BJ (cell line): ENCODE measurements around the gene TC2N. TPM values are rescaled to one million over a fixed set of nuclear protein-coding genes. Genes with fewer than 3 reads are reported as not detected.

ENCODE experiments used
- CTCF ChIA-PET: fragments of 350-600 bp; formaldehyde crosslinking; extraction: SDS; loops from one replicate; lab custom pipeline; 2021; ENCODE audit warnings: antibody characterized with exemption, inconsistent platforms; lab: Yijun Ruan, JAX
- POLR2A ChIA-PET: fragments of 300-600 bp; sonication (Branson Sonifier 250); formaldehyde crosslinking; extraction: SDS; loops from one replicate; lab custom pipeline; 2021; ENCODE audit warnings: antibody characterized with exemption; lab: Charles Lee
- DNase-seq: peaks from one replicate; pipeline ENCODE4 v3.0.0-alpha.2; 2011; ENCODE audit warnings: low read depth
- H3K27me3 ChIP-seq: 2 replicates; pipeline ENCODE4 v1.6.0; 2011; ENCODE audit warnings: low read length; ENCODE audit not compliant: control insufficient read depth, insufficient read depth
- H3K36me3 ChIP-seq: 2 replicates; pipeline ENCODE4 v1.5.1; 2011; ENCODE audit warnings: low read length; ENCODE audit not compliant: control insufficient read depth, insufficient read depth
- H3K4me3 ChIP-seq: 2 replicates; pipeline ENCODE4 v1.5.1; 2011; ENCODE audit warnings: low read depth, mild to moderate bottlenecking, control low read depth, low read length
- polyA minus RNA-seq: library from RNA; depleted of rRNA, polyadenylated mRNA; stranded (reverse); fragments of >200 nt; gene quantifications from 2 replicates; pipeline ENCODE4 v1.2.3, GENCODE V29; 2011; rRNA and poly(A)+ RNA removed
- polyA plus RNA-seq: library from polyadenylated mRNA; depleted of rRNA; stranded (reverse); fragments of >200 nt; gene quantifications from 2 replicates; pipeline ENCODE4 v1.2.3, GENCODE V29; 2011; rRNA removed
- TF ChIP-seq, protein P1 (sequence below): IDR thresholded peaks from 2 replicates; pipeline ENCODE4 v1.5.1; 2011; ENCODE audit warnings: low read depth, mild to moderate bottlenecking, control low read depth, inconsistent platforms, low read length, moderate library complexity; ENCODE audit not compliant: insufficient read depth

TC2N gene
- 0.05 and 0.18 TPM in 2 replicates for polyA plus RNA-seq
- 0.28 and 0.67 TPM in 2 replicates for polyA minus RNA-seq

DNA sequence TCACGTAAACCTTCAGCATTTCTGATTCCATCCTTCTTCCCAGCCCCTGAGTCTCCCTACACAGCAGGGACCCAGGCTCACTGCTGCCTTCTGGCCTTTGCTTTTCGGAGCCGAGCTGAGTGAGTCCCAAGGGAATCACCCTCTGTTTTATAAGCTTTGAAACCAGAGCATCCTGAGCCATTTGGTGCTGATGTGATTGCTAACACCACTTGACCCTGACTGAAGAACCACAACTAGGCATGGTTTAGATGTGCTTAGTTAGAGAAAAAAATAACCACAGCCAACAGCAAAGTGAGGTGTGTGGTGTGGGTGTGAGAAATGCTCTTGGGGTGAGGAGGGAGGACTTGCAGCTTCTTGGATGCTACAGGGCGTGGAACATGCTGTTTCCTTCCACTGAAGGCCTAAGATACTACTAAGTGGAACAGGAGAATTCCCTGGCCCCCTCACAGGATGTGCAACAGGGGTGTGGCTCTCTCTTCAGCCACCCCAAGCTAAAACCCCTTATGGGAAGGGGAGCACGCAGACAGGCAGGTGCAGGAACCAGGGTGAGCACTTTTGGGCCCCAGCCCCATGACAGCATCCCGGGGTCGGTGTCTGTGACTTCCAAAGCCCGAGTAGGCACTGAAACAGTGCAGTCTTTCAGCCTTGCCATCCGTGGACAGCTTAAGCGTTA, at the start of gene TC2N:
Gene TC2N, minus strand, starts transcription at position 221 of the 673 bp plus-strand sequence. CDS start 53,767 bp downstream, outside the sequence.
- POLR2A ChIA-PET, result no interaction called here
- H3K36me3 ChIP-seq, result peaks cover 16% of the 10 kb centered on the region
- no peak for DNase-seq
- no peaks in the 10 kb centered on the region for H3K27me3 ChIP-seq
- CTCF ChIA-PET, result interaction anchor here (0.8 kb wide), 1 partner anchor 26 kb away, joined by 3 read pairs; no protein-coding TSS in a partner anchor
- TF ChIP-seq, protein P1, sequence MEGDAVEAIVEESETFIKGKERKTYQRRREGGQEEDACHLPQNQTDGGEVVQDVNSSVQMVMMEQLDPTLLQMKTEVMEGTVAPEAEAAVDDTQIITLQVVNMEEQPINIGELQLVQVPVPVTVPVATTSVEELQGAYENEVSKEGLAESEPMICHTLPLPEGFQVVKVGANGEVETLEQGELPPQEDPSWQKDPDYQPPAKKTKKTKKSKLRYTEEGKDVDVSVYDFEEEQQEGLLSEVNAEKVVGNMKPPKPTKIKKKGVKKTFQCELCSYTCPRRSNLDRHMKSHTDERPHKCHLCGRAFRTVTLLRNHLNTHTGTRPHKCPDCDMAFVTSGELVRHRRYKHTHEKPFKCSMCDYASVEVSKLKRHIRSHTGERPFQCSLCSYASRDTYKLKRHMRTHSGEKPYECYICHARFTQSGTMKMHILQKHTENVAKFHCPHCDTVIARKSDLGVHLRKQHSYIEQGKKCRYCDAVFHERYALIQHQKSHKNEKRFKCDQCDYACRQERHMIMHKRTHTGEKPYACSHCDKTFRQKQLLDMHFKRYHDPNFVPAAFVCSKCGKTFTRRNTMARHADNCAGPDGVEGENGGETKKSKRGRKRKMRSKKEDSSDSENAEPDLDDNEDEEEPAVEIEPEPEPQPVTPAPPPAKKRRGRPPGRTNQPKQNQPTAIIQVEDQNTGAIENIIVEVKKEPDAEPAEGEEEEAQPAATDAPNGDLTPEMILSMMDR, result no peak
- H3K4me3 ChIP-seq, result no peak within 1 kb of the TSS

GRCh38 chr14:91912035-91912434, 44.7 kb upstream of the TC2N start:
- ChIA-PET CTCF (no interaction called here), POLR2A (no interaction called here)
- no peak for DNase-seq
- TF ChIP-seq, protein P1, result no peak
- Histone ChIP-seq H3K27me3 (no peaks in the 10 kb centered on the region), H3K4me3 (no peak overlapping the region), H3K36me3 (peaks cover 8% of the 10 kb centered on the region)

DNA sequence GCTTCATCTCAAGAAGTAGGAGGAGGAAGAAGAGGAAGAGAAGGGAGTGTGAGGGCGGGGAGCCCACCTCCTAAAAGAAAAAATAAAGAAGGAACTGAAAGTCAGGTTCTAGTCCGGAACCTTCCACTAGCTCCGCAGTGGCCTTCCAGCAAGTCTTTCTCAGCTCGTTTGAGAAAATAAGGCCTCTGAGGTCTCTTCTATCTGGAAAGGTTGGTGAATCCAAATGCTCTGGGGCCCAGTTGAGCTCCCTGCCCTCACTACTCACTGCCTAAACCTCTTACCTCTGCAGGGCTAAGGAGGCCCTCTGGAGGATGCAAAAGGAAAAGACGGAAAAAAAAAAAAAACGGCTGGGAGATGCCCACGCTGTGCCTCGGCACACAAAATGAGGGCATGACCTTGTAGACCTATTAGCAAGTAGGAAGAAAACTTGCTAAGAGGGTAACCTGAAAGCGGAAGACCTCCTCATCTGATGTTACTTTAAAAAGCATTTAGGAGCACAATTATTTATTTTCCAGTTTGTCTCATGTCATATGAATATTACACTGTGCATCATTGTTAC, 44.2 kb upstream of the TC2N start:
- Histone ChIP-seq H3K27me3 (no peaks in the 10 kb centered on the region), H3K4me3 (no peak overlapping the region), H3K36me3 (peaks cover 6% of the 10 kb centered on the region)
- DNase-seq, result no peak
- ChIA-PET POLR2A (no interaction called here), CTCF (interaction anchor here (0.9 kb wide), 1 partner anchor 196 kb away, joined by 3 read pairs; no protein-coding TSS in a partner anchor)
- TF ChIP-seq, protein P1, result peak; percentile 46

GRCh38 chr14:91910196-91910595, 42.9 kb upstream of the TC2N start:
- no peak for DNase-seq
- TF ChIP-seq, protein P1, result no peak
- Histone ChIP-seq H3K27me3 (no peaks in the 10 kb centered on the region), H3K4me3 (no peak overlapping the region), H3K36me3 (peaks cover 6% of the 10 kb centered on the region)
- ChIA-PET POLR2A (no interaction called here), CTCF (no interaction called here)

GRCh38 chr14:91906374-91906773, 39.0 kb upstream of the TC2N start:
- no peak for DNase-seq
- CTCF ChIA-PET, result interaction anchor here (0.7 kb wide), 1 partner anchor 439 kb away, joined by 3 read pairs; no protein-coding TSS in a partner anchor
- POLR2A ChIA-PET, result no interaction called here
- Histone ChIP-seq H3K36me3 (peaks cover 8% of the 10 kb centered on the region), H3K27me3 (no peaks in the 10 kb centered on the region), H3K4me3 (no peak overlapping the region)
- TF ChIP-seq, protein P1, result no peak
